Measurements from ENCODE around the gene GUCY1A2.

DNA sequence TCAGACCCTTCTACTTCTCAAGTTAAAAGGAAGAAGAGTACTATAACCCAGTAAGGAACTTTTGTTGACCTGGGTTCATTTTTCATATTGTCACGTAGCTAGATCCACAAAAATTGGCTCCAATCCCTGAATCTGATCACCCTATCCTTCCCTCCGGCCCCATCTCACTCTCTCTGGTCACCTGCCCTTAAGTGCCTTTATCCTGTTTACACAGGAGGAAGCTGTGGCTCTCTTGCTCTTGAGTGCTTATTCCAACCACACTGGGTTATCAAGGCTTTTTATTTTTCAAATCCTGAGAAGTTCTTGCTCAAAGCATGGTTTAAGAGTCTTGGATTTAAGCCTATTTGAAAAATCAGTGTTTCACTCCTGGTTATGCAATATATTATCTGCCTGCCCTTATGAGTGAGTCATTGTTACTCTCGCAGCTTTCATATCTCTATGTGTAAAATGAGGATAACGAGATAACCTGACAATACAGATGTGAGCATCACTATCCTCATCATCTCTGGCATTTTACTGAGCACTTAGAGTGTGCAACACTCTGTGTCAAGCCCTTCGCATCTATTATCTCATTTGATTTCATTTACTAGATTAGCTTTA is 293.9 kb downstream of the GUCY1A2 start:
- TF ChIP-seq POLR2AphosphoS5 (IDR thresholded peaks at IDR 0.05) (no peak), POLR2A (IDR thresholded peaks at IDR 0.05) (no peak), EP300 (IDR thresholded peaks at IDR 0.05; ENCODE audit: low read depth) (no peak)

Measured in transverse colon (tissue), 3 donors.